Cardiac muscle cell (in vitro differentiated cells and primary cell): Measurements from ENCODE around the gene MIDN. TPM values are rescaled to one million over a fixed set of nuclear protein-coding genes. Genes with fewer than 3 reads are reported as not detected.
A peak's percentile ranks its signal among the peaks of the same experiment; 100 is the strongest.

Experiments used
- DNase-seq, 2 donors: peaks; one replicate each; pipeline versions ENCODE4 v3.0.0 to v3.0.0-alpha.2; 2010 to 2017; ENCODE audit warnings: low read depth in 1 of 2, low spot score in 1 of 2
- H3K27ac ChIP-seq: fragments of 200-600 bp; sonication (generic); 2 replicates; pipeline ENCODE4 v1.5.1; 2016
- H3K27me3 ChIP-seq: fragments of 200-600 bp; sonication (generic); 2 replicates; pipeline ENCODE4 v1.6.0; 2016; ENCODE audit warnings: control low read depth
- H3K36me3 ChIP-seq: fragments of 200-600 bp; sonication (generic); 2 replicates; pipeline ENCODE4 v1.5.1; 2016; ENCODE audit warnings: control low read depth
- H3K4me1 ChIP-seq: fragments of 200-600 bp; sonication (generic); 2 replicates; pipeline ENCODE4 v1.8.1; 2017; ENCODE audit warnings: low read depth, mild to moderate bottlenecking, mixed run types
- H3K4me3 ChIP-seq: fragments of 200-600 bp; sonication (generic); 2 replicates; pipeline ENCODE4 v1.5.1; 2016; ENCODE audit warnings: mild to moderate bottlenecking
- H3K9me3 ChIP-seq: fragments of 200-600 bp; sonication (generic); 2 replicates; pipeline ENCODE4 v1.5.1; 2017; ENCODE audit warnings: low read depth, mild to moderate bottlenecking, control low read depth
- polyA plus RNA-seq: library from polyadenylated mRNA; unstranded; fragments of >200 nt; fragmentation: Nextera tagmentation; extraction: Ambion mirVana; gene quantifications from 2 replicates; pipeline ENCODE4 v1.2.1, GENCODE V29; 2016
- total RNA-seq: library from RNA; depleted of rRNA; stranded (reverse); fragments of >200 nt; gene quantifications from 2 replicates; pipeline ENCODE4 v1.2.3, GENCODE V29; 2016
- TF ChIP-seq, protein P1 (sequence below): IDR thresholded peaks from 2 replicates; pipeline ENCODE4 v1.5.1; 2012; ENCODE audit warnings: low read depth, mild to moderate bottlenecking, low read length

MIDN gene
- total and polyA plus RNA-seq, 2 experiments from 2014 or later = 58.1 to 89.2 TPM

- H3K4me3 ChIP-seq = peak overlapping the region; percentile 49
- TF ChIP-seq, protein P1, sequence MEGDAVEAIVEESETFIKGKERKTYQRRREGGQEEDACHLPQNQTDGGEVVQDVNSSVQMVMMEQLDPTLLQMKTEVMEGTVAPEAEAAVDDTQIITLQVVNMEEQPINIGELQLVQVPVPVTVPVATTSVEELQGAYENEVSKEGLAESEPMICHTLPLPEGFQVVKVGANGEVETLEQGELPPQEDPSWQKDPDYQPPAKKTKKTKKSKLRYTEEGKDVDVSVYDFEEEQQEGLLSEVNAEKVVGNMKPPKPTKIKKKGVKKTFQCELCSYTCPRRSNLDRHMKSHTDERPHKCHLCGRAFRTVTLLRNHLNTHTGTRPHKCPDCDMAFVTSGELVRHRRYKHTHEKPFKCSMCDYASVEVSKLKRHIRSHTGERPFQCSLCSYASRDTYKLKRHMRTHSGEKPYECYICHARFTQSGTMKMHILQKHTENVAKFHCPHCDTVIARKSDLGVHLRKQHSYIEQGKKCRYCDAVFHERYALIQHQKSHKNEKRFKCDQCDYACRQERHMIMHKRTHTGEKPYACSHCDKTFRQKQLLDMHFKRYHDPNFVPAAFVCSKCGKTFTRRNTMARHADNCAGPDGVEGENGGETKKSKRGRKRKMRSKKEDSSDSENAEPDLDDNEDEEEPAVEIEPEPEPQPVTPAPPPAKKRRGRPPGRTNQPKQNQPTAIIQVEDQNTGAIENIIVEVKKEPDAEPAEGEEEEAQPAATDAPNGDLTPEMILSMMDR = no peak
- H3K4me1 ChIP-seq = peaks cover 58% of the 10 kb centered on the region
- H3K27me3 ChIP-seq = no peaks in the 10 kb centered on the region
- DNase-seq = peak; percentile 87 to 88
- H3K36me3 ChIP-seq = peaks cover 6% of the 10 kb centered on the region
- H3K27ac ChIP-seq = peak overlapping the region; percentile 69
- no peaks in the 10 kb centered on the region for H3K9me3 ChIP-seq
These were observed 17.9 kb downstream of the MIDN start for GRCh38 chr19:1266129-1266915.

GRCh38 chr19:1266916-1267476 is 18.6 kb downstream of the MIDN start:
- peak overlapping the region; percentile 1 for H3K27ac ChIP-seq

DNA sequence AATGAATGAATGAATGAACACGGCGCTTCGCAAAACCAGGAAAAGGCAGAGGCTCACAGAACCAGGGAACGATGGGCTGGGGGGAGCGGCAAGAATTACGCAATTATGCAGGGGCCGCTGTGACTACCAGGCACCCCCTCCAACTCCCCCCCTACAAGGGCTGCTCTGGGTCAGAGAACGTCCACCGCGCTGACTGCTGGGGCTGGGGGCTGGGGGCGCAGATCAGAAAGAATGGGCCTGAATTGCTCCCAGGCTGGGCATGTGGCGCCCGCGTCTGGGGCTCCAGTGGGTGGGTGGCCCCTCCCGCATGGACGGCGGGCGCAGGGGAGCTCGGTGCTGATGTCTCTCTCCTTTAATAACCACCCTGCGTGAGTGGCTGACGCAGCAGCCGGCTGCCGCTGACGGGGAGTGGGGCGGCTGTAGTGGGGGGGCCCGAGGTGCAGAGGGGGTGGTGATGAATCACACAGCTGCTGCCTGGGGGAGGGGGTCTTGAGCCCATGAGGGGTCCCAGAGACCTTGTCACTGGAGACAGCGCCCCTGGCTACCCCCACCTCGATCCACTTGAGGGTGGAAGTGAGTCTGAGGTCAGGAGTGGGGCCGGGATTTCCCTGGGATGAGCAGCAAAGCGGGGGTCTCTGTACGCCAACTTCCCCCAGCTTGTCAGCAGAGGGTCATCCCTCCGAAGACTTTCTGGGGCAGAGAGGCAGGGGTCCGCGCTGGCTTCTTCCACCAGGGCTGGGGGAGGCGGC is 19.3 kb downstream of the MIDN start:
- H3K27me3 ChIP-seq = no peaks in the 10 kb centered on the region
- H3K4me3 ChIP-seq = peak overlapping the region; percentile 49
- no peak for DNase-seq
- TF ChIP-seq, protein P1 = no peak
- H3K4me1 ChIP-seq = peaks cover 45% of the 10 kb centered on the region
- peaks cover 18% of the 10 kb centered on the region for H3K36me3 ChIP-seq
- H3K27ac ChIP-seq = no peak overlapping the region
- H3K9me3 ChIP-seq = no peaks in the 10 kb centered on the region

More at GRCh38 chr19:1266916-1267476, 18.6 kb downstream of the MIDN start:
- DNase-seq = peak; percentile 64 to 74
- Histone ChIP-seq H3K9me3 (no peaks in the 10 kb centered on the region), H3K27me3 (no peaks in the 10 kb centered on the region), H3K4me1 (peaks cover 52% of the 10 kb centered on the region), H3K4me3 (peak overlapping the region; percentile 49), H3K36me3 (peaks cover 11% of the 10 kb centered on the region)
- TF ChIP-seq, protein P1 = peak; percentile 78

DNA sequence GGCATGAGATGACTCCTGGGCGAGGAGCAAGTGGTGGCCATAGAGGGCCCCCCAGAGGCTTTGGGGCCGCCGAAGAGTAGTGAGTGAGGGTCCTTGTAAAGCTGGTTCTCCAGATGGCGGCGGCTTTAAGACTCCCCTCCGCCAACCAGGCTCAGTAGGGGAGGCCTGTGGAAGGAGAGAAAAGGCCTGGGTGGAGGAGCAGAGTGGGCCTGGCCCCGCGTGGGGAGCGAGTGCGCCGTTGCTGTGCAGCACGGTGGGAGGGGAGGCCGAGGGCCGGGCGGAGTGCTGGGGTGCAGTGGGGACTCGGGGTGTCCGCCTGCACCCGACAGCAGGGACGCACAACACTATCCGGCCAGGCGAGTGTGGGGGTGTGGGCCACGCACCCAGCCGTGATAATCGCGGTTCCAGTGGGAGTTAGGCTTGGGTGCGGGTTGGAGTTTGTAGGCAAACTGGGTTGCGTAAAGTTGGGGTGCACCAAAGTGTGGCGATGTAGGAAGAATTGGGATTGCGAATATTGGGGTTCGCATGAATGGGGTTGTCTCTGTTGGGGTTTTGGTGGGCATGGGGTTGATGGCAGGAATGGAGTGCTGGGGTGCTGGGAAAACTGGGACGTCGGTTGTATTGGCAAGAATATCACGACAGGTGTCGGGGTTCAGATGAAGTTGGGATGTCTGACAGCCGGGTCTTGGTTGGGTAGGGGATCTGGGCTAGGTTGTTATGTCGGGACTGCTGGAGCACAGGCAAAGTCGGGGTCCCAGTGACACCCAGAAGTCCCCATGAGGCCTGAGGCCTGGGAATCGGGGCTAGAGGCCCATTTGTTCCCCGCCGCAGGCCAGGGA is 20.1 kb downstream of the MIDN start:
- H3K27me3 ChIP-seq = no peaks in the 10 kb centered on the region
- H3K27ac ChIP-seq = no peak overlapping the region
- H3K9me3 ChIP-seq = no peaks in the 10 kb centered on the region
- H3K4me3 ChIP-seq = no peak overlapping the region
- no peak for DNase-seq
- peaks cover 42% of the 10 kb centered on the region for H3K4me1 ChIP-seq
- peaks cover 25% of the 10 kb centered on the region for H3K36me3 ChIP-seq
- TF ChIP-seq, protein P1 = no peak

- TF ChIP-seq, protein P1 = no peak
- H3K4me1 ChIP-seq = peaks cover 42% of the 10 kb centered on the region
These were observed 20.7 kb downstream of the MIDN start, which contains the start of gene CIRBP for GRCh38 chr19:1269065-1269477. Gene CIRBP (plus strand): TSS chr19:1269332. CDS start chr19:1270934, 1,602 bp downstream.

More at GRCh38 chr19:1269065-1269477, 20.7 kb downstream of the MIDN start, which contains the start of gene CIRBP:
- Histone ChIP-seq H3K9me3 (no peaks in the 10 kb centered on the region), H3K27me3 (no peaks in the 10 kb centered on the region), H3K27ac (peak within 1 kb of the TSS; percentile 99), H3K36me3 (peaks cover 31% of the 10 kb centered on the region), H3K4me3 (peak within 1 kb of the TSS; percentile 86)
- DNase-seq = peak; percentile 100
